Left kidney (tissue), 2 donors: ENCODE measurements around the gene DCLK1. TPM values are rescaled to one million over a fixed set of nuclear protein-coding genes. Genes with fewer than 3 reads are reported as not detected.
"Not testable (repeated sequence)": the region's sequence is repeated elsewhere in the genome, so short reads cannot be mapped to it uniquely, and the experiment has no call there.

Source experiments
- DNase-seq: peaks from one replicate; pipeline ENCODE4 v3.0.0-alpha.2; 2013
- polyA plus RNA-seq: library from polyadenylated mRNA; unstranded; fragments of 120-200 nt; gene quantifications from one replicate; pipeline ENCODE4 v1.2.1, GENCODE V29; 2013; ENCODE audit not compliant: insufficient read length

The DCLK1 gene
- polyA plus RNA-seq, 1 donor, result 7.0 TPM

DNA sequence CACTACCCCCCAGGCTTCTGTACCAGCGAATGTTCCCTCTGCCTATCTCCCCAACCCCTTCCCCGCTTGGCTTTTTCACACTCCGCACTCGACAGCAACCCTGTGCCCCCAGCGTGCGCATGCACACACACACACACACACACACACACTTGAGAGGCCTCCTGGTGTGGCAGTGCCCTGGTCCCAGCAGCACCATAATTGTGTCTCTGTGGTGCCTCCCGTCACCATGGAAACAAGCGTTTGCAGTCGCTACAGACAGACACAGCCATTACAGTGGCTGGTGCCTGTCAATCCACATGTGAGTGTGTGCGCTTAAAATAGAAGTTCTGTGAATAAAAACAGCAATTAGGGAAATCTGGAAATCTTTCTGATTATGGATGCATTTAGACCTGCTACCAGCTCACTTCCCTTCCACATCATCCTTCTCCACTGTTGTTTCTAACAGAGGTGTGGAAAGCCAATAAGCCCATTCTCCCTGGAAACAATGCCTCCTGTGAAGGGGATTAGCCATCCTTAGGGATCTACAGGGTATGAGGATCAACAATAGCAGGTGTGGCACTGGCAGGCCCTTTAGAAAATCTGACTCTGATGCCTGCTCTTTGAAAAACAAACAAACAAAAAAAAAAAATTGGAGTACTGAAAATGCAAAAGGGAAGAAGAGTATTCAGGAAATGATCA lies 146.3 kb downstream of the DCLK1 start:
- no peak for DNase-seq

DNA sequence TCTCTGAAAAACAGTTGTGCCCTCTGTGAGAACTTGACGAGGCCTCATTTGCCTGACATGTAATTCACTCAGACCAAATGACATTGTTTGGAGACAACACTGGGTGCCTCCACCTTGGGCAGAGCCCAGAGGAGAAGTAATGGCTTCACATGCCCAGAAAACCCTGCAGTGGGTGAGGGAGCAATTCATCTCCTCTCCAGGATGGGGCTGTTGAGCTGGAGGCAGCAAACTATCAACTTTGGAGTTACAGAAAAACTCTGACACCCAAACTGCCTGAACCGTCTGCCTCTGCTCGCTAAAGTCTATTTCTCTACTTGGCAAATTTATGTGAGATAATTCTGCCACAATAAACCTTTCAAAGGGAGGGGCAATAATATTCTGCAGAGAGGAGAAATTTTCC lies 146.9 kb downstream of the DCLK1 start:
- DNase-seq, result no peak

DNA sequence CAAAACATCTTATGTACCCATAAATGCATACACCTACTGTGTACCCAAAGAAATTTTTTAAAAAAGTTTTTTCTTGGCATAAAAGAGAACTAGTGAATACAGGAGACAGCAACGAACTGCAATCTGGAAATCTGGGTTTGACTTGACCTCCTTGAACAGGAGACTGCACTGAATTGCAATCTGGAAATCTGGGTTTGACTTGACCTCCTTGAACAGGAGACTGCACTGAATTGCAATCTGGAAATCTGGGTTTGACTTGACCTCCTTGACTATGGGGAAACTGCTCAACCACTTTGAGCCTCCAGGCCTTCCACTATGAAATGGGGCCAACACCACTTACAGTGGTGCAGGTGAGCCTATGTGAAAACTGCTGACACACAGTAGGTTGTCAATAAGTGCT lies 147.5 kb downstream of the DCLK1 start:
- not testable (repeated sequence) for DNase-seq

DNA sequence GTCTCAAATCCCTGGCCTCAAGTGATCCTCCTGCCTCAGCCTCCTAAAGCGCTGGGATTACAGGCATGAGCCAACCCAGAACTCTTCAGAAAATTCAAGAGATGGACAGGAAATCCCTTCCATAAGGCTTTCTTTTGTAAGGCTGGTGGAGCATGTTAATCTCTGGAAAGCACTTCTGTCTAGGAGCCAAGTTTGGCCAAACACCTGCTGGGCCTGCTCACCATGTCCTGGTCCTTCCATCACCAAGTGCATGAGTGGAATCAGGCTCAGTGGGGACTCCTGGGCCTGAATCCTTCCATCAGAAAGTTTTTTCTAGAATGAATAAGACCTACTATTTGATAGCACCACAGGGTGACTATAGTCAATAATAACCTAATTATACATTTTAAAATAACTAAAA lies 148.0 kb downstream of the DCLK1 start:
- DNase-seq, result no peak

DNA sequence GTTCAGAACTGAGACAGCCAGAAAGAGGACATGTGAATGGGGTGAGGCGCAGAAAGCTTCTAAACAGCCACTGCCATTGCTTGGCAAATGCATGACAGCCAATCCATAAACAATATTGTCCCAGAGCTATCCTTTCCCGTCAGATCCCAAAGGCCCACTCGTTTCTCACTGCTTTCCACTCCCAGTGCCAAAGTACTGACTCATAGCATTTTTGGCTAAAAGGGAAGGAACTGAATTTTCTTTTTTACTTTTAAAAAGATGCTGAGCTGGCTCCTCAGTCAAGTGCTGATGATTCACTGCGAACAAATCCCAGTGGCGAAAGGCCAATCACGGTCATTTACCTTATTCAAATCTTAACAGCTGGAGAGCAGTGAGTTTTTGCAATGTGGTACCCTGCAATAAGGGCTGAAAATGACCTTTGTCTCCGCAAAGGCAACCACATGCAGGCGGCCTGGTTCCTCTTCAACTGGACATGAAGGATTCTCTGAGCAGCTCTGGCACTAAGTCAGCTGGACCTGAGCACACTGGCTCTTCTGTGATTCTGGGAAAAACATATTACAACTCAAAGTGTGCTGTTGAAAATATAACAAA lies 151.7 kb downstream of the DCLK1 start:
- no peak for DNase-seq

DNA sequence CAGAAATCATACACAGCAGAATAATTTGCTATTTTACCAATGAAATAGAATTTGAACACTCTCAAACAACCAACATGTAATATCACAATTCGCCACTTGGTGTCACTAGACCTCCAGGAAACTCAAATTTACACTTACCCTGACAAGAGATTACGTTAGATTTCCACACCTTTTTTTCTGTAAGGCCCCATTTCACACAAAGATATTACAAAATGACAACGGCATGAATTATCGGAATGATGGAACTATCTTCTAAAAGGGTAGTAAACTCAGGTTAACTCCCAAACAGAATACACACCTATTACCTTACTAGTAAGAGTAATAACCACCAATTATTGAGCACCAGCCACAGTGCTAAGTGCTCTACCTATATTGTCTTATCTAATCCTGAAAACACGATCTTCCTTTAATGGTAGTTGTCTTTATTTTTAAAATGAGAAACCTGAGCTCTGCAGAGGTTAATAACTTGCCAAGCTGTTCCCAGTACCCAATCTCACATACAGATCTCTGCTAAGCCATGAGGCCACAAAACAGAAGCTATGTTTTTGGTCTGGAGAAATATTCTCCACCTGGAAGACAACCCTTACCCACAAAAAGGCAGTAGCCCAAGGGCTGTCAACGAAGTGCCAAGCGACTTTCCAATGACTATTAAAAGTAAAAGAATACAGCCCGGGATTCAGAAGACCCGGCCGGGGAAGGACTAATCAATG lies 152.4 kb downstream of the DCLK1 start:
- DNase-seq, result peak; percentile 66

DNA sequence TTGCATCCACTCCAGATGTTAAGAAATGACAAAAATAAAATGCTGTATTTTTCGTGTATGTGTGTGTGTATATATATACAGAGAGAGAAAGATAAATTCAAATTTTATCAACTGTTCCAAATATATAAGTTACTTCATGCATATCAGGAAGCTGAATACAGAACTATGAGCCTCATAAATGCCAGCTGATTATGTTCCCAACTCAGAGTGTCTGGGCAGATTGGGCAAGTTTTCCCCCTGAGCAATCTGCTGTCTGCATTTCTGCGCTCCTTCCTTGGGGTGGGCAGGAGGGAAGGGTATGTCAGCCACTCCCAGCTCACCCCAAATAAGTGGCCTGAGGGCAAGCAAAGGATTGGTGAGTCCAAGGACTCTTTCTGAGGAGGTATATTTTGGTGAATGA lies 154.1 kb downstream of the DCLK1 start:
- no peak for DNase-seq

DNA sequence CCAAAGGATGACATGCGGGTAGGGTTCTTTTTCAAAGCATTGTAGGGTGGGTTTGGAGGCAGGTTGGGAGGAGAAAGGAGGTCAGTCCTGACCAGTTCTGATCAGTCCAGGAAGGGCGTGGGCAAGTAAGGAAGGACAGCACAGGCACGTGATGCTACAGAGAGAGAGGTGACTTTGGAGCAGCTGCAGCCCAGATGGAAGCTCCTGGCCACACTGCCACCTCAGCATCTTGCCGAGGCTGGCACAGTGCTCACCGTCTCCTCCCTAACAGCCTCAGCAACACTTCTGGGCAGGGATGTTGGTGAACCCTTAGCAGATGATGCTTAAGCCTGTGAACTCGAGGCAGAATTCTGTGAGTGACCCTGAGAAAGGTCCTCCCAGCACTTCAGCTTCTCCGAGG lies 155.1 kb downstream of the DCLK1 start:
- DNase-seq, result no peak

DNA sequence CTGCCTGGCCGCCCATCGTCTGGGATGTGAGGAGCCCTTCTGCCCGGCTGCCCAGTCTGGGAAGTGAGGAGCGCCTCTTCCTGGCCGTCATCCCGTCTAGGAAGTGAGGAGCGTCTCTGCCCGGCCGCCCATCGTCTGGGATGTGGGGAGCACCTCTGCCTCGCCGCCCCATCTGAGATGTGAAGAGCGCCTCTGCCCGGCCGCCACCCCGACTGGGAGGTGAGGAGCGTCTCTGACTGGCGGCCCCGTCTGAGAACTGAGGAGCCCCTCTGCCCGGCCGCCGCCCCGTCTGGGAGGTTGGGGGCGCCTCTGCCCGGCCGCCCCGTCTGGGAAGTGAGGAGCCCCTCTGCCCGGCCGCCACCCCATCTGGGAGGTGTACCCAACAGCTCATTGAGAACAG lies 164.2 kb downstream of the DCLK1 start:
- DNase-seq, result not testable (repeated sequence)

DNA sequence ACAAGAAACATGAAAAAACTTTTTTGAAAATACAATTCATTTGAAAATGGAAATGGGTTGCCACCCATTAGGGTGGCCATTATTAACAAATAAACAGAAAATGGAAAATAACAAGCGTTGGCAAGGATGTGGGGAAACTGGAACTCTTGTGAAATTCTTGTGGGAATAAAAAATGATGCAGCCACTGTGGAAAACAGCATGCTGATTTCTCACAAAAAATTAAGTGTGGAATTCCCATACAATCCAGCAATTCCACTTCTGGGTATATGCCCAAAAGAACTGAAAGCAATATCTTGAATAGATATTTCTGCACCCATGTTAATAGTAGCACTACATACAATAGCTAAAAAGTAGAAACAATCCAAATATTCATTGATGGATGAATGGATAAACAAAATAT lies 165.2 kb downstream of the DCLK1 start:
- no peak for DNase-seq

DNA sequence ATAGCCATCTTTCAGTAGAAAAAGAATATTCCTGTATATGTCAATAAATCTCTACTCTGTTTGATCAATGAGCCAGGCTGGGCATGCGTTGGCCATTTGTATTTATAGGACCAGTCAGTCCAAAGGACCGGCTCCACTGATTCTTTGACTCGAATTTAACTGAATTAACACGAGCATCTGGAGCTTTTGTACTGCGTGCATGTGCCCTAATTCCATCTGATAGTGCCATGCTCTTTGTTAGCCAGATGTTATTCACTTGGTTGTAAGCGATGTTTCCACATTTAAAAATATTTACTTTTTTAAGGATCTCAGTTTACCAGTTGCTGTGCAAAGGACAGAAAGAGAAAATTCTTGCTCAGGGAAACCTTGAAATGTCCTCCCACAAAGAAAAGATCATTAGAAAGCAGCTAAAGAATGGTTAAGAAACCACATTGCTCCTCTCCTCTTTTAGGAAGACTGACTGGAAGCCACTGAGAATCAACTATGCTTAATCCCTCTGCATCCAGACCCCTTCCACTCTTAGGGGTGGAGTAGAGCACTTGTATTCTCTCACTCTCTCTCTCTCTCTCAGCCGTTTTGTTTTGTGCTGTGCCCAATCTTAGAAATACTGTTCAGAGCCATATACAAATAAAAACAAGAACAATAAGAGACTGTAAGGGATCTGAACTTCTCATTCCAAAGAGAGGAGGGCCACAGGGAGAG lies 165.8 kb downstream of the DCLK1 start:
- no peak for DNase-seq

DNA sequence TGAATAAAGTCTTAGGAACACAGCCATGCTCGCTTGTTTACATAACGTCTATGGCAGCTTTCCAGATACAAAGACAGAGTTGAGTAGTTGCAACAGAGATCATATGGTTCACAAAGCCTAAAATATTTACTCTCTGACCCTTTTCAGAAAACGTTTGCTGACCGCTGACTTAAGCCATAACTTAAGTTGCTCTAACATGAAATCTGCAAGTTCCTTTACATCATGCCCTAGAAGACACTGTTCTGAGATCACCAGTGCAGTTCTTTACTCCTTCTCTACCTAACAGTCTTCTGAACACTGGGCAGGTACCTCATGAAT lies 166.4 kb downstream of the DCLK1 start:
- no peak for DNase-seq

DNA sequence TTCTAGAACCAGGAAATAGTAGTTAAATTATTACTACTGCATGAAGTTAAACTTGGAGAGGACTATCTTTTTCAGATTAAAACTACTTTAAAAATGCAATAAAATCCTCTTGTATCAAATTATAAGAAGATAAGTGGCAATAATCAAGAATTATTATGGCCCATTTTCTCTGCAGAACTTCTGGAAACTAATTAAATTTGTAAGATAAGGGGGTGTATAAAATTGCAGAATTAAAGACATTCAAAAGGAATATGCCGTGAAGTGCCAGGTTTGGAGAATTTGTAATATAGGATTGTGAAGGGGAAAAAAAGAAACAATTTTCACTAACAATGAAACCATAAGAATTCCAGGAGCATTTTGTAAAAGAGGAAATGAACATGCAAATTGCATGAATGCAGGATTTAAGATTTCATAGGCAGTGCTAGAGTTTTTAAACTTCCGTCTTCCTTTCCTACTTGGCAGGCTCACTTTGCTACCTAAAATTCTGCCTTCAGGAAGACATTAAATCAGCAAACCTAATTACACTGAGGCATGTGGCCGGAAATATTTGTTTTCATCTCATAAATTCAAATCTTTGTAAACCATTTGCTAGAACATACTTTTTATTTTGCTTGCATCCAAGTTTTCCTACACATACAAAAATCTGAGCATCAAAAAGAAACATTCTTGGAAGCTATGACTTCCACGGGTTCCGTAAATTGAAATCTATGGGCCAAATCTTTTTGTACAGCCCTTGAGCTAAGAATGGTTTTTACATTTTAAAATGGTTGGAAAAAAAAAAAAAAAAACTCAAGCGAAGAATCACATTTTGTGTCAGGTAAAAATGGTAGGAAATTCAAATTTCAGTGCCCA lies 166.9 kb downstream of the DCLK1 start:
- DNase-seq, result no peak

DNA sequence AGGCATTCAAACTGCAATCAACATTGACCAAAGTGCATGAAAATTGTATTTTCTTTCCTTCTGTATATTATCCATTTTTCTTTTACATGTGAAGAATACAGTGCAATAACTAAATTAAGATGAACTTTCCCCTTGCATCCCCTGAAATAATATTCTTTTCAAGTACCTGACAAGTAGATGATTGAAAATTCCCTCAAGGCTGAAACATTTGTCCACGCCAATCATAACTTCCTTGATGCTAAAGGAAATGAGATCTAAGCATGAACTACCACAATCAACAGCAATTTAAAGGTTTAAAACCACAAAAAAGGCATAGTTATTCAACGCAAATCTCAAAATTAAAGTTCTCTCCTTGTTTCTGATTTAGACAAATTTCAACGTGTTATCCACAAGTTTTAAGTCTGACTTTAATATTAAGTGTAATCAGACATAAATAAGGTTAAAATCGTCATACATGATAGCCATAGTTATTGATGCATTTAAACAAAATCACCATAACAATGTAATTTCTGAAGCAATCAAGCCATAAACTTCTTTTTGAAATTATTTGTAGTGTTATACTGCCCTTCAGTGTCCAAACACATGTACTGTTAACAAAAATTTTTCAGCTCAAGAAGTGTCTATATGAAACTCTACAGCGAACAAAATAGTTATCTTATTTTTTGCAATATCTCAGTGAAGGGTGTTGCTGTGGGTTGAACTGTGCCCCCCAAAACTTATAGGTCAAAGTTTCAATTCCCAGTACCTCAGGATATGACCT lies 169.5 kb downstream of the DCLK1 start:
- DNase-seq, result no peak

DNA sequence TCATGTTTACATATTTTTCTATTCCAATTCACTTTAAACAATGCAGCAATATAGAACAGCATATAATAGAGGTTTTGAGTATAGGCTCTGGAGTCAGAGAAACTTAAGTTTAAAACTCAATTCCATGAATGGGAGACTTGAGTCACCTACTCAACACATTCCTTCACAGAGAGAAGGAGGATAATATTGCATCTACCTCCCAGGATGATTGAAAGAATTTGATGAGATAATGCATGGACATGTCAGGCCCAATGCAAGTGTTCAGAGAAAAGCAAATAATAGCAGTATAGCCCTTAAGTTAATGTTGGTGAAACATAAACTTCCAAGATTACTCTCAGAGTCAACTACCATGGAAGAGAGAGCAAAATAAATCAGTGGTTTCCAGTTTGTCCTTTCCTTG lies 170.2 kb downstream of the DCLK1 start:
- no peak for DNase-seq

DNA sequence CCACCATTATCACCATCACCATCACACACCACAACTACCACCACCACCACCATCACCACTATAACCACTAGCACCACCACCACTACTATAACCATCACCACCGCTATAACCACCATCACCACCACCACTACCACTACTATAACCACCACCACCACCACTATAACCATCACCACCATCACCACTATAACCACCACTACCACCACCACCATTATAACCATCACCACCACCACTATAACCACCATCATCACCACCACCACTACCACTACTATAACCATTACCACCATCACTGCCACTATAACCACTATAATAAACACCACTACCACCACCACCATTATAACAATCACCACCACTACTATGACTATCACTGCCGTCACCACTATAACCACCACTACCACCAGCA lies 173.2 kb downstream of the DCLK1 start:
- no peak for DNase-seq

DNA sequence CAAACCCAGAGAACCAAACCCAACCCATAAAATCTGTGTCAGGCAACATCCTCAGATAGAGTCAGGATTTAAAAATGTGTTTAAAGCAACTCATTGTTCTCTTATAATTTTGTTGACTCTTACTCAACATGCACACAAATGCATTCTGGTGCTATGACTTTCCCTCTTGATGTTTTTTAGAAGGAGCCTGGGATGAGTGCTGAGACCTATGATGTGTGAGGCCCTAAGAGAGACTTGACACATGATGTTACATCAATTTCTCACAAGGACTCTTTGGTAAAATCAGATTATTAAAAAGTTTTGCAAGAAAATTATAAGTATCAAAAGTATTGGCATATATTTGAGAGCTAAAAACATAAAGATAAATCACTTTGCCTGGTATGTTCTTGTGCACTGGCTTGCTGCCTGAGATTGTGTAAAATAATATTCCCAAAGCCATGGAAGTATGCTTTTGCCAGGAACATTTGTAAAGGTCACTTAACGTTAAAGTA lies 173.9 kb downstream of the DCLK1 start:
- DNase-seq, result no peak

DNA sequence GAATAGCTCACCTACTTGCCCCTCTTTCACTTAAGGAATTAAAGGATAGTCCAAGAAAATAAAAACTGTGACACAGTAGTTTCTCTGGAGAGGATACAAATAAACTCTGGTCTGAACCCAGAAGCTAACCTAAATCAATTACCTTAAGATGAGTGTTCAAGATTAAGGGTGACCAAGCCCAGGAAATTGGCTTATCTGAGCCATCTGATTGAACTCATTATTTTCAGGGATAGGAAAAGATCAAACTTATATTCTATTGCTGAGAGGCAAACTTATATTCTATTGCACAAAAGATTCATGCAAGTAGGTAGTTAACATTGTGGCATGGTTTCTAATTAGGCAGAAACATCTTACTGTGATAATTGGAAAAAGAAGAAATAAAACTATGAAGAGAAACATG lies 175.1 kb downstream of the DCLK1 start:
- no peak for DNase-seq

DNA sequence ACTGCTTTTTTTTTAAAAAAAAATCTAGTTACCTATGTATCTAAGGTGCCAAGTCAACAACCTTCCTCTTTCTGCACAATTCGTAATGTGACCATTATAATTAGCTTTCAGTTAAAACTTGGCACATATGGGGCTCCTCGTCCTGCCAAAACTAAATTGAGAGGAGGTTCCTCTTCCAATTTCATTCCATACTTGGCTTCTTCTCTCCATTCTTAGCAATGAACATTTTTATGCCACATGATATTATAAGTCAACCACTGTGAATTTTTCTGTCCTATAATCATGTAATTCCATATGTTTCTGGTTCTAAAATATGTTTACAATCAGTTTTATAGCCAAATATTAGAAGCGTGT lies 177.0 kb downstream of the DCLK1 start:
- no peak for DNase-seq

DNA sequence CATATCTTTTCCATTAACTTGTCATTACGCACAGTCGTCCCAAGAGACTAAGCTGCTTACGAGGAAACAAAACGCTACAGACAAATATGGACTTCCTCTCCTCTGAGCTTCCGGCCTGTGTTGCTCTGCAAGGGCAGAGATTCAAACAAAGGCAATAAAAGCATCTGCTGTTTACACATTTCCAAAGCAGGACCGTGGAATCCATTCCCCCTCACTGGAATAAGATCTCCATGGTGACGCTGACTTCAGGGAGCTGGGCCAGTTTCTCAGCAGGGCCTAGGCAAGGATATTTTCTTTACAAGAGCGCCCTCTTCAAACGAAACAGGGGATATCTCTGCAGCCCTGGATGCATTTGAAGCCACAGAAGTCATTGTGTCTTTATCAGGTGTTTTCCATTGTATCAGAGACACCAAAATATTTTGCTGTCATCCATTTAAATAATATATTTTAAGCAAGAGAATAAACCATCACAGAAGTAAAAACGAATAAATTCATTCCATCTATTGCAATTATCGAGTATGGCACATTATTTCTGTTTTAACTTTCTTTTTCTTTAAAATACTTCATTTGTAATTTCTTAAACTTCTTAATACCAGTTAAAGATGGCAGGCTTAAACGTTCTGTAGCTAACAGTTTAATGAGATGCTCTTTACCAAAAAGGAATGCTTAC lies 177.5 kb downstream of the DCLK1 start:
- peak; percentile 89 for DNase-seq

DNA sequence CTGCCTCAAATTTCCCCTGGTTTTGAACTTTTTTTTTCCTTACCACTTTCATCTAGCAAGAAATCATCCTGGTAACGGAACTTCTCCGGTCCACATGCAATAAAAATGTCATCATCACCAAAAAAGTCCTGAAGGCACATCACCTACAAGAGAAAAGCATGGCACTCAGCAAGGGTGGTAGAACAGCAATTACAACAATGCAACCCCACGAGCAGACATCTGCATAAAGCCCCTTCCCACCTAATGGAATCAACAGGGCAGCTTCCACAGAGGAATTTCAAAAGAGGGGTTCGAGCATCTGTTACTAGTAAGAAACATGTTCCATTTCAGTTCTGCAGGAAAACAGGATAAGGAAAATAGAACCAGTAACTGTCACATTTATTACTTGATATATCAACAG lies 183.9 kb downstream of the DCLK1 start:
- no peak for DNase-seq
